IPS DF 19.7 (cell line): ENCODE data around the gene PTBP3.
"Not testable (repeated sequence)": the region's sequence is repeated elsewhere in the genome, so short reads cannot be mapped to it uniquely, and the experiment has no call there.

Experiments
- DNase-seq: peaks from one replicate; pipeline ENCODE4 v3.0.0-alpha.2; 2013; ENCODE audit warnings: low read depth, low spot score

The PTBP3 gene

DNA sequence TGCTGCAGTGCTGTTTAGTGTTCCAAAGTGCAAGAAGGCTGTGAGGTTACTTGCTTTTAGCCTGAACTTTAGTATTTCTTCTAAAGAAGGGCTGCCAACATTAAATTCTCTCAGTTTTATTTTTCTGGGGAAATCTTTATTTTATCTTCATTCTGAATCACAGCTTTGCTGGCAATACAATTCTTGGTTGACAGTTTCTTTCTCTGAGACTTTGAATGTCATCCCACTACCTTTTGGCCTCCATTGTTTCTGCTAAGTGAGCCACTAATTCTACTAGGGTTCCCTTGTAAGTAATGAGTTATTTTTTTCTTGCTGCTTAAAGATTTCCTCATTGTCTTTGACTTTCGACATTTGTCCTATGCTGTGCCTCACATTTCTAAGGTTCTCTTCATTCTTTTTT is 126.0 kb downstream of the PTBP3 start:
- DNase-seq: no peak

DNA sequence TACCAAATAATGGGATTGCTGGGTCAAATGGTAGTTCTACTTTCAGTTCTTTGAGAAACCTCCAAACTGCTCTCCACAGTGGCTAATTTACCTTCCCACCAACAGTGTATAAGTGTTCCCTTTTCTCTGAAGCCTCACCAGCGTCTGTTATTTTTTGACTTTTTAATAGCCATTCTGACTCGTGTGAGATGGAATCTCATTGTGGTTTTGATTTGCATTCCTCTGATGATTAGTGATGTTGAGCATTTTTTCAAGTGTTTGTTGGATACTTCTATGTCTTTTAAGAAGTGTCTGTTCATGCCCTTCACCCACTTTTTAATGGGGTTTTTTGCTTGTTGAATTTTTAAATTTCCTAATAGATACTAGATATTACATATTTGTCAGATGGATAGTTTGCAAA is 129.9 kb downstream of the PTBP3 start:
- DNase-seq: no peak

DNA sequence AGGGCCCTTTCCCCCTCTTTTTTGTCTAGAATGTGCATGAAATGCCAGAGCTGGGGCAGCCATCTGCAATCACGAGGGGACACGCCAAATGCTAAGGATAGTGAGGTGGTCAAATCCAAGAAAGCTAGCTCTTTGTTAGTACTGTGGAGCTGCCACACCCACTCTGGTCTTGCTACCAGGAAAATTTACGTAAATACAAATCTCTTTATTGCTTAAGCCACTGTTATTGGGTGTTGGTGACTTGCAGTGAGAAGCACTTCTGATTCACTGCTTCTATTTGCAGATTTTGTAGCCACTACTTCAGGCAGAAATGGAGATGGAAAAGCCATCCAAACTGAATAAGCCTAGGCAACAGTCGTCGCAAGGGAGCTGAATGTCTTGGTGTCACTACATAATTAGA is 132.7 kb downstream of the PTBP3 start:
- DNase-seq: no peak

DNA sequence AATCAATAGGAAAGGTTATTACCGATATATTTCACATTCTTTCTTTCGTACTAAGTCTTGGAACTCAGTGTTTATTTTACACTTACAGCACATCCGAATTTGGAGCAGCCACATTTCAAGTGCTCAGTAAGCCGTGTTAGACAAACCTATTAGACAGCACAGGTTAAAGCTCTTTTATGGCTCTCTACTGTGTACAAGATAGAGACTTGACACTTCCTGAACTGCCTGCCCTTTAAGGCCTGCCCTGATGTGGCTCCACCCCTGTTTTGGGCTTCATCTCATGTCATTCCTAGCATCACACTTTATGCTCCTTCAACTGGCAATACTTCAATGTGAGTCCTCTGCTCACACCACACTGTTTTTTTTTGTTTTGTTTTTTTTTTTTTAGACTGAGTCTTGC is 134.8 kb downstream of the PTBP3 start:
- no peak for DNase-seq

DNA sequence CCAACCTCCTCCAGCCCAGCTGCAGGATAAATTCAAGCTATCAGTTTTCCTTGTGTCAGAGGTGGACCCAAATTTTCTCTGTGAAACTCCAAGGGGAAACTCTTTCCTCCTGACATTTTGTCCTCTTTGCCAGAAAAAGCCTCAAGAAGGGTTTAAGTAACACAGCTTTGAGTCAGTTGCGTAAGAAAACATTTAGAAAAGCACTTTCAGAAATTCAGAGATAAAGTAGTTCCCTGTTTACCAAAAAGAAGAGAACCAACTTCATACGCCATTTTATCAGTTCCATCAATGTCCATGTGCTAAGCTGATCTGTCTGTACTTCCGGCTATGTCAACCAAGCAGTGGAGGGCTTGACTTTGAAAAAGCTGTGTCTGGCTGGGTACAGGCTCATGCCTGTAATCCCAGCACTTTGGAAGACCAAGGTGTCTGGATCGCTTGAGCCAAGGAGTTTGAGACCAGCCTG is 138.4 kb downstream of the PTBP3 start:
- no peak for DNase-seq

DNA sequence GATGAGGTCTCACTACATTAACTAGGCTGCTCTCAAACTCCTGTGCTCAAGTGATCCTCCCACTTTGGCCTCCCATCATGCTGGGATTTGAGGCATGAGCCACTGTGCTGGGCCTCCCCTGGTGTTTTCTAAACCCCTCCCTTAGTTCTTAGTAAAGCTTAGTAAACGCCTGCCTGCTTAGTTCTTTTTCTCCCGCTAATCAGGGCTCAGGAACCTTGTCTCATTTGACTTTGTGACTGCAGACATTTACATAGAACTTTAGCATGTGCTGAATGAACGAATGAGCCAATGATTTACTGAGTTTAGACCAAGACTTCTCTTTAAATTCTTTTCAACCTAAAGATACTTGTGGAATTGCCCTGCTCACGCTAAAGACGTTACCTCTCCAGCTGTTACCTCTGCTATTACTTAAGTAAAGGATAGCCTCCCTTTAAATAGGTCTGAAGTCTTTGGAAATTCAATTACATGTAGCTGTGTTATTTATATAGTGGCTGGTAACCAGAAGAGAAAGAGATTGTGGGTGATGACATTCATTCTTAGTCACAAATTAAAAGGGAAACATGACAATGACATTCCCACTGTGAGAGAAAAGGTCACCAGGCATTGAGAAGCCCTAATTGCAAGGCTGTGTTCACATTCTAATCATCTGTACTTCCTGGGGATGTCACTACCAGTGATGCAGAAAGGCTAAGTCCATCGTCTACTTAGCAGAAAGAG is 139.7 kb downstream of the PTBP3 start:
- DNase-seq: no peak

DNA sequence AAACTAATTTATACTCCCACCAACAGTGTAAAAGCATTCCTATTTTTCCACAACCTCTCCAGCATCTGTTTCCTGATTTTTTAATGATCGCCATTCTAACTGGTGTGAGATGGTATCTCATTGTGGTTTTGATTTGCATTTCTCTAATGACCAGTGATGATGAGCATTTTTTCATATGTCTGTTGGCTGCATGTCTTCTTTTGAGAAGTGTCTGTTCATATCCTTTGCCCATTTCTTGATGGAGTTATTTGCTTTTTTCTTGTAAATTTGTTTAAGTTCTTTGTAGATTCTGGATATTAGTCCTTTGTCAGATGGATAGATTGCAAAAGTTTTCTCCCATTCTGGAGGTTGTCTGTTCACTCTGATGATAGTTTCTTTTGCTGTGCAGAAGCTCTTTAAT is 143.1 kb downstream of the PTBP3 start:
- not testable (repeated sequence) for DNase-seq

DNA sequence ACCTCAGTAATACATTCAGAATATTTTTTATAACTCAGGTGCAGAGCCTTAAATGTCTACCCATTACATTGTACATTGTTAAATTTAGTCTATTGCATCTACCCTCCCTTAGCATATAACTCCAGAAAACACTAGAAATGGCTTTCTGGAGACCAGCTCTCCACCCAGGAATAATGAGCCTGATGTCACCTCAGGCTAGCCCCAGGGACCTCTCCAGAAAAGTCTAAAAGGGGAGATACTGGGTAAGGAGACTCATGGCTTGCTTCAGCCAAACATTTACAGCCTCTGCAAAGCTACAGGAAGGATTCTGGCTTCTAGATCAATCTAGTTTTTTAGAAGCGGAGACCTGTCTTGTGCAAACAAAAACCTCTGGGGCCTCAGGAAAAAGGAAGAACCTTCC is 144.5 kb downstream of the PTBP3 start:
- DNase-seq: no peak

DNA sequence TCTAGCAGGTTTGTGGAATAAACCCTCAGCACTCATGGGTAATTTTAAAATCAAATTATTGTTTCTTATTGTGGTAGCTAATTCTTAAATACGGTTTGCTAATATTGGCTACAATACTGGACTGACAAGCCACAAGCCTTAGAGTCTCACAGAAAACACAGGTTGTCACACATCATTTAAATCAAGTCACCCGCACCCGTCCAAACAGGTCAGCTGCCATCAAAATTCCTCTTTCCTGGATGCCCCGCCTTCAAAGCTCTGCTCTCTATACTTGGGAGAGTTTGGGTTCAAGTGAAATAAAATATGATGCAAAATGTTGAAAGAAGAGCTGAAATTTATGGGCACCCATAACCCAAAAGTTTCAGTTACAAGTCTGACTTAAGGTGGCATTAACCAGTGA is 146.0 kb downstream of the PTBP3 start:
- no peak for DNase-seq

DNA sequence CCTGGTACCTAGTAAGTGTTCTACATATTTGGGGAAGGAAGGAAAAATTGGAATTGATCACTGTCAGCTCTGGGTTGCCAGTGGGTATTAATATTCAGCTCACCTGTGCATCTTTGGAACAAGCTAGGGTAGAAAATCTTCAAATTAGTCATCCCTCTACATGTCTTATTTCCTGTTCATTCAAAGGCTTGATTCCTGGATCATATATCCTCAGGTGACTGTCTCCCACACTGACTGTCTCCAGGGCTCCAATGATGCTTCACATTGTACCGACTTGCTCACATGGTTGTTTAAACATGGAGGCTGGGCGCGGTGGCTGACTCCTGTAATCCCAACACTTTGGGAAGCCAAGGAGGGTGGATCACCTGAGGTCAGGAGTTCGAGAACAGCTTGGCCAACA is 146.7 kb downstream of the PTBP3 start:
- no peak for DNase-seq

DNA sequence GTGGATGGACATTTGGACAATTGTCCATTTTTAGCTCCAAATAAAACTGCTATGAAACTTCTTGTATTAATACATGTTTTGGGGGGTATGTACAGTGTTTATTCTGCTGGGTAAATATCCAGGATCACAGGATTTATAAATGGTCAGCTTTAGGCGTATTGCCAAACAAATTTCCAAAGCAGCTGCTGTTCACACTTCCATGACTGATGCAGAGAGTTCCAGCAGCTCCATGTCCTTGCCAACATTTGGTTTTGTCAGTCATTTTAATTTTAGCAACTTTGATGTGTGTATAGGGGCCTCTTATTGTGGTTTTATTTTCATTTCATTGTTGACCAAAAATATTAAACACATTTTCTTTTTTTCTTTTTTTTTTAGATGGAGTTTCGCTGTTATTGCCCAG is 148.5 kb downstream of the PTBP3 start:
- no peak for DNase-seq

DNA sequence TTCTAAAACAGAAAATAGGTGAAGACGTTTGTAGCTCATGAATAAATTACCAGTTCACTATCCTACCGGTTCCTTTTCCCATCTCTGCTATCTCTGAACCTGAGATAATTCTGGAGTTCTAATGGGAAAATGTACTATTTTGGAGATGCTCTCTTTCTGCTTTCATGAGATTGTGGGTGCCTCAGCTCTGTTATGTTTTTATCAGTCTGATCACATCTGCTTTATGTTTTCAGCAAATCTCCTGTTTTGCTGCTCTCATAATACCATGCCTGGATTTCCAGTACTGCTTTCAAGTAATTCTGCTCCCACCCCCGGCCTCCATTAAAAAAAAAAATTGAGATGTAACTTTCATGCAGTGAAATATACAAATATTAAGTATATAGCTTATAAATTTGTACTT is 149.2 kb downstream of the PTBP3 start:
- DNase-seq: no peak

DNA sequence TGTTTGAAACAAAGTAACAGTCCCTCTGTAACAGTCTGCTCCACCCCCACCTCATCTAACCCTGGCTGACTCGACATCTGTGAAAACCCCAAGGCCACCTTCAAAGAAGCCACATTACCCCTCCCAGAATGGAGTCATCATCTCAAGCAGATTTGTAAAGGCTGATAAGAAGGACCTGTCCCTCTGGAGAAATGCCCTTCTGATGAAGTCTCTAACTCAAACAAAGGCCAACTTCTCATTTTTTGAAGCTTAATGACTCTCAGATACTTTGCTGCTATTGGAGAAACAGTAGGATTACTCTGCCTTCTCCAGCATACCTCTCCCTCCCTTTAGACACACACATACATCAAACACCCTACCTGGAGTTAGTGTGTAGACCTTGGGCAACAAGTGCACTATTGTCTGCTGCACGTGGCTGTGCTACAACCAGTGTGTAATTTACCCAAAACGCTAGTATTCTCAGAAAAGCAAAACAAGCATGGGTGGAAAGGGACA is 153.0 kb downstream of the PTBP3 start:
- no peak for DNase-seq

DNA sequence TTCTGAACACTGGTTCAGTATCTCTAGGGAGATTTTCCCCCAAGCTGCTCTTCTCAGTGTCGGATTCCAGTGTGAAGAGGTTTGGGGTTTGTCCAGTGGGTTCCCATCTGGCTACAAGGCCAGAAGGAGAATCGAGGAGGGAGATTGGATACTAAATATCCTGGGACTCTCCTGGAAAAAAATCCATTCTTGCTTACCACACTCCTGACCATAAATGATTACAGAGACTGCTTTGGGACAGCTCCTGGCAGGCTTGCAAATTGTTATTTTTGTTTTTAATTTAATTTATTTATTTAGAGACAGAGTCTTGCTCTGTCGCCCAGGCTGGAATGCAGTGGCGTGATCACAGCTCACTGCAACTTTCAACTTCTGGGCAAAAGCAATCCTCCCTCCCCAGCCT is 153.6 kb downstream of the PTBP3 start:
- no peak for DNase-seq

DNA sequence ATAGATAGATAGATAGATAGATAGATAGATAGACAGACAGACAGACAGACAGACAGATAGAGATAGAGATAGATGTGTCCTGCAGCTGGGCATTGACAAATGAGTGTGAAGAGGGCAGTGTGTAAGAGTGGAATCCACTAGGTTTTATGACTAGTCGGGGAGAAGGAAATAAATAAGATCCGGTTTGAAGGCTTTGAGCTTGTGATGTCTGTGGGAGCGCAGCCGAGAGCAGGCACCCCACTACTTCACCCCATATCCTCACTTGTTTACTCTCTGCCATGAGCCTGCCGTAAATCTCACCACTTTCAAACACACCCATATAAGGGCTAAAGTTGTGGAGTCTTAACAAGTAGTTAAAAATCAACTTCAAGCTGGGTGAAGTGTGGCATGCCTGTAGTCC is 156.9 kb downstream of the PTBP3 start:
- DNase-seq: no peak

DNA sequence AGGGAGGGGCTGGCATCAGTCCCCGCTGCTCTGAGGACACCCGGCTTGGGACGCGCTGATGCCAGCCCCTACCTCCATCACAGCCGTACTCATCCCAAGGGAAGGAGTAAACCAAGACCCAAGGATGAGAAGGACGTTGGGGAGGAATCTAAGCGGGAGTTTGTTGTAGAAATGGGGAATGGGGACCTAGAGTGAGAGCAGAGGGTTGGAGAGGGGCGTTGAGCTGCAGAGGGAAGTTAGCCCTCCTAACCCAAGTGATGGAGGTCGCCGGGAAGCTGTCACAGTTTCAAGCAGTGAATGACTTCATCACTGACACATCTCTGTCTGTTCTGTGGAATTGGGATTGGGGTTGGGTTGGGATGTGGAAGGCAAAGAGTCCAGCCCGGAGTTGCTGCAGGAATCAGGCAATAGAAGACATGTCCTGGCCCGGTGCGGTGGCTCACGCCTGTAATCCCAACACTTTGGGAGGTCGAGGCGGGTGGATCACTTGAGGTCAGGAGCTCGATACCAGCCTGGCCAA is 157.6 kb downstream of the PTBP3 start:
- DNase-seq: no peak

DNA sequence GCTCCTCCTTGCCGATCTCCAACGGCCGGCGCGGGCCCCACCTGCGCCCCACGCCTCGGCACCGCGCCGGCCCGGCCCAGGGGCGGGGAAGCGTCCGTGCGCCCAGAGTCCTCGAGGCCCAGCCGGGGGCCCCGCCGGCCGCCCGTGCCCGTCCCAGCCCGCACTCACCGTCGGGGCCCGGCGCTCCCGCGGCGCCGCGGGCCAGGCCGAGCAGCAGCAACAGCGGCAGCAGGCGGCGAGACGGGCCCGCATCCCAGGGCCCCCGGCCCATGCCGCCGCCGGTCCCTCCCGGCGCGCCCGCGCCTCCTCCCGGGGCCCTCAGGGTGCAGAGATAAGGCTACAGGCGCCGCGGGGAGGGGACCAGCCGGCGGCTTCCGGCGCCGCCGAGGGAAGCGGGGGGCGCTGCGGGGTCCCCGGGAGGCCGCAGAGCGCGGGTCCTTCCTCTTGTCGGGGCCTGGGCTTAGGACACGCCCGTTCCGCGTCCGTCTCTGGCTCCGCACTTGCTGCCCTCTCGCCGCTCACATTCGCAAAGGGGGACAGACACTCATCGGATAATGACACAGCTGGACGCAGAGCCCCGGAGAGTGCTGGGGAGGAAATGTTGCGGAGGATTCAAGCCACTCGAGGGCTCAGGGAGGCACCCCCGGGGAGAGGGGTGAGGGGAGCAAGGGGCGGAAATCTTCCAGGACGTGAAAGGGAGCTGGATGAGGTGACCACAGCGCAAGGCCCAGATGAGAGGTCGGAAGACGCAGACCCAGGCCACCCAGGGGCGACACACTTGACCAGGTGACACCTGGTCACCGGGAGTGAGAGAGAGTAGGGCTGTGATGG is 158.2 kb downstream of the PTBP3 start, which contains the start of gene SUSD1:
SUSD1 (minus strand) TSS at position 333 of the 831 bp plus-strand sequence; CDS start at position 271, 62 bp downstream.
- no peak for DNase-seq

DNA sequence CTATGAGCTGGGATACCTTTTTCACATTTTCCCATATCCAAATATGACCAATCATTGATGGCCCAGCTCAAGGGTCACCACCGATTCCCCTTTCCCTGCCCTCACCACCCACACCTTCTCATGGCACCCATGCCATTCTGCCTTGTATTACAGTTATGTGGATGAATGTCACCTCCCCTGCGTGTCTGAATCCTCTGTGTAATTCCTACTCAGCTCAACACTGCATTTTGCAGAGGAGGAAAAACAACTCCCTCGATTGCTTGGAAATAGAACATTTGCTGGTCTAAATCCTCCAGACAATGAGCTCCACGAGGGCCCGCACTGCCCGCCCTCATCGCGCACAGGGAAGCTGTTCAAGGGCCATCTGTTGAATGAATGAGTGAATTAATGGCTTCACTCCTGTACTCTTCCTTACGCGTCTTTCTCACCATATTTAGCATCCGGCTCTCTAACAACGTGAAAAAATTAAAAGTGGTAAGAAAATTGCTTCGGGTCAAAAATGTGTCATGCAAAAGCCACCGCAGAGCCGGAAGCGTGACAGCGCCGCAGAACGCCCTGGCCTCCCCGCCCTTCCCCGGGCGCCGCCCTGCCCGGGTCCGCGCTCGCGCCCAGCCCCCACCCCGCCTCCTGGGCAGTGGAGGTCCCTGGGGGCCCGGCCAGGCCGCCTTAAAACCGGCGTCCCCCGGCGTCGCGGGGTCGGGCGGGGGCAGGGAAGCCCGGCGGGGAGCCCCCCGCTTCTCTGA is 159.0 kb downstream of the PTBP3 start:
- no peak for DNase-seq

DNA sequence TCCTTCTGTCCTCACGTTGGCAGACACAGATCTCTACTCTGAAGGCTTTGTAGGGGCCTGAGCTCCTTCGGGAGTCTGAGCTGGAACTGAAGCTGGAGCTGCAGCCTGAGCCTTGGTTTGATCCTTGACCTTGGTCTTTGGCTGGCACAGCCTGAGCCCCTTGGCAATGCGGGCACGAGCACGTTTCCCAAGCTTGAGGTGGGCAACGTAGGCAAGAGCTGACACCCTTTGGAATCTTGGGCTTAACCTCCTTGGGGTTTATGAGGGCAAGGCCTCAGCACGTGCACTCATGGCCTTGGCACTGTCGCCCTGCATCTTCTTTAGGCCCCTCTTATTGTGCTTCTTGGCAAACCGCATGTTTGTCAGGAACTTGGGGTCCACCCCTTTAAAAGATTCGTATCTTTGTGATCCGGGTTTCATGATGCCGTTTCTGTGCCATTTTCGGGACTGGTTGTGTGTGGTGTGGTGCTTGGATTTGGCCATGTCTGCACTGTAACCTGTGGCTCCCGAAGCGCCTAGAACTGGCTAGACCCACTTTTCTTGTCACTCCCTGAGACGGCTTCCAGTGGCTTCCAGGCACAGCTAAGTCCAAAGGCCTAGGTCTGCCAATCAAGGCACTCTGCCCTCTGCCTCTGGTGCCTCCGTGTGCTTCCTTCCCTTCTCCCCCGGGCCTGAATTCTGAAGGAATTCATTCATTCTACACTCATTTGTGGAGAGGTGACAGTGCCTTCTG is 159.8 kb downstream of the PTBP3 start:
- no peak for DNase-seq

DNA sequence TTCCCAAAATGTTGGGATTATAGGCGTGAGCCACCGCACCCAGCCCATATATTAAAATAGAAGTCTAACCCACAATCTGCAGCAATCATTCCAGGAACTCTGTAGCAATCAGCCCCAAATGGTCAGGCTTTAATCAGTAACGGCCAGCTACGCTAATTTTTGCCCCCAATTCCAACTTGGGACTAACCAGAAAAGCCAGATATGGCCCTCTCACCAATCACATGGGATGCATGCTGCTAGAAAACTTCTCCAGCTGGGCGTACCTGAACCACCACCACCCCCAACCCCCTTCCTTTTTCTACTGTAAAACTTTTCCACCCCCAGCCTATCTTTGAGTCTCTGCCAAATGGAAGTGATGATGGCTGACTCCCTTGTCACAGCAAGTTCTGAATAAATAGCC is 162.5 kb downstream of the PTBP3 start:
- no peak for DNase-seq

DNA sequence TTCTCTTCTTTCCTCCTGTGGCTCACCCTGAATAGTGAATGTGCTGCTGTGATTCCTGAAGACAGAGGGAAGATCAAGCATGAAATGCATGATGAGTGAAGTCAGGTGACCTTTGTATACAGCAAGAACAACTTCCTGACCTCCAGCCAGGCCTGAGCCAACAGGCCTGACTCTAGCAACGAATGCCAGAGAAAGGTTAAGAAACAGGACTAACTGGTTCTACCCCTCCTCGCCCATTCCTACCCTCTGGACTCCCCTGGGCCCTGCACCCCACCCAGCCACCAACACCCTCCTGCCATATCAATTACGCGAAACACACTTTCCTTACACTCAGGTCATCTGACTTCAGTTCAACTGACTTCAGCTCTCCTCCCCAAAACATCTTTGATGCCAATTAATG is 163.2 kb downstream of the PTBP3 start:
- no peak for DNase-seq
